DND-41 (cell line): Measurements from ENCODE around the gene TSNAXIP1.

Source experiments
- ATAC-seq: fragments of 200-7000 bp; cut with Tn5 transposase; 3 replicates; pipeline ENCODE4 v1.9.1; 2021; ENCODE audit warnings: low read depth; ENCODE audit not compliant: insufficient read depth
- DNase-seq: peaks from one replicate; pipeline ENCODE4 v3.0.0-alpha.2; 2020
- H2AFZ ChIP-seq: 2 replicates; pipeline ENCODE4 v1.6.0; 2012; ENCODE audit warnings: low read depth, low read length
- H3K27ac ChIP-seq: 2 replicates; pipeline ENCODE4 v1.5.1; 2012; ENCODE audit warnings: low read length, inconsistent platforms
- H3K27me3 ChIP-seq: fragments of 200-600 bp; sonication (generic); 2 replicates; pipeline ENCODE4 v1.6.0; 2012; ENCODE audit warnings: low read length, mild to moderate bottlenecking, inconsistent platforms; ENCODE audit not compliant: insufficient read depth, poor library complexity
- H3K36me3 ChIP-seq: 2 replicates; pipeline ENCODE4 v1.5.1; 2012; ENCODE audit warnings: low read length, inconsistent platforms; ENCODE audit not compliant: insufficient read depth
- H3K4me1 ChIP-seq: 2 replicates; pipeline ENCODE4 v1.5.1; 2012; ENCODE audit warnings: mild to moderate bottlenecking, low read length; ENCODE audit not compliant: insufficient read depth
- H3K4me2 ChIP-seq: 2 replicates; pipeline ENCODE4 v1.6.0; 2012; ENCODE audit warnings: mild to moderate bottlenecking, moderate library complexity, low read length, inconsistent platforms; ENCODE audit not compliant: insufficient read depth
- H3K4me3 ChIP-seq, 2 experiments: fragments of 200-600 bp in 1 of 2; shearing (Covaris generic) in 1 of 2; 2 replicates each; pipeline ENCODE4 v1.5.1; 2012 to 2016; ENCODE audit warnings: inconsistent platforms in 2 of 2, low read length in 2 of 2, mild to moderate bottlenecking in 2 of 2, low read depth in 1 of 2, moderate library complexity in 1 of 2
- H3K79me2 ChIP-seq: 2 replicates; pipeline ENCODE4 v1.6.0; 2012; ENCODE audit warnings: low read length, inconsistent platforms; ENCODE audit not compliant: insufficient read depth
- H3K9ac ChIP-seq: 2 replicates; pipeline ENCODE4 v1.6.0; 2012; ENCODE audit warnings: low read depth, mild to moderate bottlenecking, inconsistent platforms, low read length, moderate library complexity
- H3K9me3 ChIP-seq: 2 replicates; pipeline ENCODE4 v1.5.1; 2012; ENCODE audit warnings: low read length, moderate library complexity, mild to moderate bottlenecking, inconsistent platforms; ENCODE audit not compliant: insufficient read depth, severe bottlenecking
- H4K20me1 ChIP-seq: 2 replicates; pipeline ENCODE4 v1.6.0; 2012; ENCODE audit warnings: low read length; ENCODE audit not compliant: insufficient read depth
- EZH2 ChIP-seq: IDR thresholded peaks from 3 replicates; pipeline ENCODE4 v1.6.1; 2012; ENCODE audit warnings: borderline replicate concordance, low read depth, mild to moderate bottlenecking, moderate library complexity, low read length, inconsistent platforms; ENCODE audit not compliant: severe bottlenecking
- TF ChIP-seq, protein P1 (sequence below): IDR thresholded peaks from 2 replicates; pipeline ENCODE4 v1.5.1; 2012; ENCODE audit warnings: borderline replicate concordance, low read length, moderate library complexity, mild to moderate bottlenecking; ENCODE audit not compliant: poor library complexity, severe bottlenecking; ENCODE audit errors: extremely low read depth

TSNAXIP1 gene

DNA sequence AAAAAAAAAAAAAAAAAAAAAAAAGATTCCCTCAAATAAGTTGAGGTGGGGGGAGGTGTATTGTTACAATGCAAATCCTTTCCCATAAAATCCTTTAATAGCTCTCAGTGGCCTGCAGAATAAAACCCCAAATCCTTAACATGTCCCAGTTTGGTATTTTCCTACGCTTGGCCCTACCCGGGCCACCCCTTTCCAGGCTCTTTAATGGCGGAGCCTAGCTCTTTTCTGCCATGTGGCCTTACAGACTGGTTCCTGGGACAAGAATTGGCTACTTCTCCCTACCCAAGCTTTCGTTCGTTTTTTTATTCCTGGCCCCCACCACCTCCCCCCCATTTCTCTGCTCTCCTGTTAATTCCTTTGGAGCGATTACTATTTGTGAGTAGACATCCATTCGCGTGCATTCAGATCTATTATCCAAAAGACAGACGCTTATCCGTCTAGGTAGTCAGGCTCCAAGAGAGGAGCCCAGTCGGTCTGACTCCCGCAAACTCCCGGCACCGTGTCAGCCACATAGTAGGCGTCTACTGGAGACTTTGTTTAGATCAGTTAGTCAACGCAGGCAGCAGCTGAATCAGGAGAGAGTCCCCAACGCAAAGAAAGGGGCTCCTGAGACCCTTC is 34.6 kb downstream of the TSNAXIP1 start:
- ATAC-seq (no peak), DNase-seq (no peak)
- no peaks in the 10 kb centered on the region for H3K9me3 ChIP-seq
- peaks cover 46% of the 10 kb centered on the region for H3K4me1 ChIP-seq
- peaks cover 21% of the 10 kb centered on the region for H4K20me1 ChIP-seq
- H3K4me3 ChIP-seq, result peak overlapping the region in 1 of 2 experiments; percentile 71; a peak in 2 of 4 replicates
- no peaks in the 10 kb centered on the region for H3K27me3 ChIP-seq
- peaks cover 39% of the 10 kb centered on the region for H3K79me2 ChIP-seq
- H3K27ac ChIP-seq, result peak overlapping the region; percentile 94
- H3K9ac ChIP-seq, result peak overlapping the region; percentile 62
- H2AFZ ChIP-seq, result peak overlapping the region; percentile 89
- peak overlapping the region; percentile 92 for H3K4me2 ChIP-seq
- peaks cover 17% of the 10 kb centered on the region for H3K36me3 ChIP-seq
- no peak for TF ChIP-seq EZH2

DNA sequence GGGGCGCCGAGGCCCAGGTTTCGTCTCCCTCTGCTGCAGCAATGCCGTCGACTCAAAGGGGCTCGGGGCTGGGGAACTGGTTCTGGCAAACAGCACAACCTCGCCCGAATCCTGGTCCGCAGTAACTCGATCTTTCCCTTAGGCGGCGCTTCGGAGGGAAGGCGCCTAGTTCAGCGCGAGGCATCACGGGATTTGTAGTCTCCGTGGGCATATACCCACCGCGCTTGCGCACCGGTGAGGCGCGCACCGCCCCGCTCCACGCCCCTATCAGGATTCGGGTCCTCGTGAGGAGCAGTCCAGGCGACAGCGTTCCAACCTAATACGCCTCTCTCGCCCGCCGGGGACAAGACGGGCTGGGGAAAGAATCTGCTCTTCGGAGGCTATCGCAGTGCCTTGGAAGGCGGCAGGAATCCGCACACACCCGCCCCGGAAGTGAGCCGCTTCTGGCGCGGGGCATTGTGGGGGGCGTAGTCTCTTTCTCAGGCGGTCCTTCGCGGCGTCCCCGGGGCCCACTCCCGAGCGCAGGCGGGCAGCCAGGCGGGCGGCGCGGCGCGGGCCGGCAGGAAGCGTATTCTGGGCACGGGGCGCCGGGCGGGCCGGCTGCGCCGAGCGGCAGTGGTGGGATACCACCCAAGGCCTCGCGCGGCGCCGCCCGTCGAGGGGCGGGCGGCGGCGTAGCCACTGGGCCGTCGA is 35.3 kb downstream of the TSNAXIP1 start, which contains the start of gene THAP11:
Gene THAP11 (plus strand): TSS at position 505 of the 693 bp plus-strand sequence. CDS start 235 bp downstream, outside the sequence.
- peak within 1 kb of the TSS; percentile 27 to 71 for H3K4me3 ChIP-seq
- no peaks in the 10 kb centered on the region for H3K27me3 ChIP-seq
- TF ChIP-seq EZH2, result no peak
- TF ChIP-seq, protein P1, sequence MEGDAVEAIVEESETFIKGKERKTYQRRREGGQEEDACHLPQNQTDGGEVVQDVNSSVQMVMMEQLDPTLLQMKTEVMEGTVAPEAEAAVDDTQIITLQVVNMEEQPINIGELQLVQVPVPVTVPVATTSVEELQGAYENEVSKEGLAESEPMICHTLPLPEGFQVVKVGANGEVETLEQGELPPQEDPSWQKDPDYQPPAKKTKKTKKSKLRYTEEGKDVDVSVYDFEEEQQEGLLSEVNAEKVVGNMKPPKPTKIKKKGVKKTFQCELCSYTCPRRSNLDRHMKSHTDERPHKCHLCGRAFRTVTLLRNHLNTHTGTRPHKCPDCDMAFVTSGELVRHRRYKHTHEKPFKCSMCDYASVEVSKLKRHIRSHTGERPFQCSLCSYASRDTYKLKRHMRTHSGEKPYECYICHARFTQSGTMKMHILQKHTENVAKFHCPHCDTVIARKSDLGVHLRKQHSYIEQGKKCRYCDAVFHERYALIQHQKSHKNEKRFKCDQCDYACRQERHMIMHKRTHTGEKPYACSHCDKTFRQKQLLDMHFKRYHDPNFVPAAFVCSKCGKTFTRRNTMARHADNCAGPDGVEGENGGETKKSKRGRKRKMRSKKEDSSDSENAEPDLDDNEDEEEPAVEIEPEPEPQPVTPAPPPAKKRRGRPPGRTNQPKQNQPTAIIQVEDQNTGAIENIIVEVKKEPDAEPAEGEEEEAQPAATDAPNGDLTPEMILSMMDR, result peak; percentile 95
- DNase-seq, result peak; percentile 96
- H4K20me1 ChIP-seq, result peaks cover 21% of the 10 kb centered on the region
- H3K9me3 ChIP-seq, result no peaks in the 10 kb centered on the region
- H3K36me3 ChIP-seq, result peaks cover 17% of the 10 kb centered on the region
- H3K9ac ChIP-seq, result peak within 1 kb of the TSS; percentile 62
- peak within 1 kb of the TSS; percentile 89 for H2AFZ ChIP-seq
- H3K4me1 ChIP-seq, result peaks cover 46% of the 10 kb centered on the region
- peak within 1 kb of the TSS; percentile 94 for H3K27ac ChIP-seq
- peak within 1 kb of the TSS; percentile 92 for H3K4me2 ChIP-seq
- ATAC-seq, result peak; percentile 49
- peaks cover 41% of the 10 kb centered on the region for H3K79me2 ChIP-seq

DNA sequence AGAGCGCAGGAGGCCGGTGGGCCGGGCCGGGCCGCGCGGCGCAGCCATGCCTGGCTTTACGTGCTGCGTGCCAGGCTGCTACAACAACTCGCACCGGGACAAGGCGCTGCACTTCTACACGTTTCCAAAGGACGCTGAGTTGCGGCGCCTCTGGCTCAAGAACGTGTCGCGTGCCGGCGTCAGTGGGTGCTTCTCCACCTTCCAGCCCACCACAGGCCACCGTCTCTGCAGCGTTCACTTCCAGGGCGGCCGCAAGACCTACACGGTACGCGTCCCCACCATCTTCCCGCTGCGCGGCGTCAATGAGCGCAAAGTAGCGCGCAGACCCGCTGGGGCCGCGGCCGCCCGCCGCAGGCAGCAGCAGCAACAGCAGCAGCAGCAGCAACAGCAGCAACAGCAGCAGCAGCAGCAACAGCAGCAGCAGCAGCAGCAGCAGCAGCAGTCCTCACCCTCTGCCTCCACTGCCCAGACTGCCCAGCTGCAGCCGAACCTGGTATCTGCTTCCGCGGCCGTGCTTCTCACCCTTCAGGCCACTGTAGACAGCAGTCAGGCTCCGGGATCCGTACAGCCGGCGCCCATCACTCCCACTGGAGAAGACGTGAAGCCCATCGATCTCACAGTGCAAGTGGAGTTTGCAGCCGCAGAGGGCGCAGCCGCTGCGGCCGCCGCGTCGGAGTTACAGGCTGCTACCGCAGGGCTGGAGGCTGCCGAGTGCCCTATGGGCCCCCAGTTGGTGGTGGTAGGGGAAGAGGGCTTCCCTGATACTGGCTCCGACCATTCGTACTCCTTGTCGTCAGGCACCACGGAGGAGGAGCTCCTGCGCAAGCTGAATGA is 36.0 kb downstream of the TSNAXIP1 start:
- H3K79me2 ChIP-seq, result peaks cover 49% of the 10 kb centered on the region

More for the DNA sequence above, 36.0 kb downstream of the TSNAXIP1 start:
- Histone ChIP-seq H3K36me3 (peaks cover 21% of the 10 kb centered on the region), H3K27ac (peak overlapping the region; percentile 94), H3K9me3 (no peaks in the 10 kb centered on the region), H3K4me2 (peak overlapping the region; percentile 92), H3K4me1 (peaks cover 48% of the 10 kb centered on the region), H3K9ac (peak overlapping the region; percentile 62), H2AFZ (peak overlapping the region; percentile 89), H4K20me1 (peaks cover 28% of the 10 kb centered on the region), H3K4me3 (peak overlapping the region; percentile 27 to 71; a peak in 3 of 4 replicates), H3K27me3 (no peaks in the 10 kb centered on the region)
- ATAC-seq (peak; percentile 12), DNase-seq (peak; percentile 63)
- no peak for TF ChIP-seq EZH2
- TF ChIP-seq, protein P1, result peak; percentile 54
